ENCODE measurements around the gene GPM6B.

- no peak for TF ChIP-seq CTCF (IDR thresholded peaks at IDR 0.05)
- no peak for TF ChIP-seq POLR2AphosphoS5 (IDR thresholded peaks at IDR 0.05)
These were observed 74.3 kb downstream of the GPM6B start for GRCh38 chrX:13742397-13743176.
